GM12872 (cell line): ENCODE results near the gene ARL15.

Experiments used
- CTCF ChIP-seq: IDR thresholded peaks from 3 replicates; pipeline ENCODE4 v1.5.1; 2011; ENCODE audit warnings: low read depth, mild to moderate bottlenecking, low read length, moderate library complexity; ENCODE audit not compliant: insufficient read depth

The ARL15 gene

GRCh38 chr5:54177058-54177457, 133.3 kb downstream of the ARL15 start:
- no peak for TF ChIP-seq CTCF

- no peak for TF ChIP-seq CTCF
These were observed 134.1 kb downstream of the ARL15 start for GRCh38 chr5:54176066-54176830.

DNA sequence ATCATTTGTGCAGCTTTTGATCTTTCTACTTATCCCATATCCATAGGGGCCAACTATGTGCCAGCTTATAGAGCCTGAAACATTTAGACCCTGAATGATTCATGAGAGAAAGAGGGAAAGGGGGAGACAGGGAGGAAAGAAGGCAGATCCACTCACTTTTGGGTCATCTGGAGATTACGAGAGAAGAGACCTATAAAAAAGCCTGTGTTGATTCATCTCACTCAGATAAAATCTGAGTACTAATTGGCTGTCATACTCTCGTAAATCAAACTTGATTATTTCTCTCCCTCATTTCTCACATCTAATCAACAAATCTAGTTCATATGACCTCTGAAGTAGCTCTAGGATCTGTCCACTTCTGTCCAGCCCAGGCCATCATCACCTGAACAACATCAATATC, 137.1 kb downstream of the ARL15 start:
- no peak for TF ChIP-seq CTCF

- TF ChIP-seq CTCF = no peak
These were observed 138.6 kb downstream of the ARL15 start for GRCh38 chr5:54171645-54172384.

GRCh38 chr5:54165687-54166086, 144.7 kb downstream of the ARL15 start:
- TF ChIP-seq CTCF = no peak

- TF ChIP-seq CTCF = no peak
These were observed 148.2 kb downstream of the ARL15 start for GRCh38 chr5:54162184-54162583.

DNA sequence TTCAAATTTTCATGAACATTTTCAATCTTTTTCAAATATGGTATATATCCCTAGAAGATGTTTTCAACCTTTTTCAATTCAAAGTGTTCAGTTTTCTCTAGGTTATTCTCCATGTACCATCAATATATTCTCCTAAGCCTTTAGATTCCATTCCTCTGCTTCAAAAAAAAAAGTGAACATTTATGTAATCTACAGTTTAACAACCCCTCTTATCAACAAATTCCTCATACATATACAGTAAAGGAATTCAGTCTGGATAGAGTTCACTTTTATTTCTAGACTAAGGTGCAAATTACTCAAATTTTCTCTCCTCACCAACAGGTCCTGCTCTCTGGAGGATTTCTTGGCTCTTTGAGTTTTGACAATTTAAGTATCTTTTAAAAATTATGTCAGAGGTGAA, 150.0 kb downstream of the ARL15 start:
- TF ChIP-seq CTCF = no peak
